ENCODE results near the gene CRB1. TPM values are rescaled to one million over a fixed set of nuclear protein-coding genes. Genes with fewer than 3 reads are reported as not detected.
A peak's percentile ranks its signal among the peaks of the same experiment; 100 is the strongest.

The CRB1 gene
- total RNA-seq, 6 experiments from 2014 or later = 0.07 TPM; not detected in 5

DNA sequence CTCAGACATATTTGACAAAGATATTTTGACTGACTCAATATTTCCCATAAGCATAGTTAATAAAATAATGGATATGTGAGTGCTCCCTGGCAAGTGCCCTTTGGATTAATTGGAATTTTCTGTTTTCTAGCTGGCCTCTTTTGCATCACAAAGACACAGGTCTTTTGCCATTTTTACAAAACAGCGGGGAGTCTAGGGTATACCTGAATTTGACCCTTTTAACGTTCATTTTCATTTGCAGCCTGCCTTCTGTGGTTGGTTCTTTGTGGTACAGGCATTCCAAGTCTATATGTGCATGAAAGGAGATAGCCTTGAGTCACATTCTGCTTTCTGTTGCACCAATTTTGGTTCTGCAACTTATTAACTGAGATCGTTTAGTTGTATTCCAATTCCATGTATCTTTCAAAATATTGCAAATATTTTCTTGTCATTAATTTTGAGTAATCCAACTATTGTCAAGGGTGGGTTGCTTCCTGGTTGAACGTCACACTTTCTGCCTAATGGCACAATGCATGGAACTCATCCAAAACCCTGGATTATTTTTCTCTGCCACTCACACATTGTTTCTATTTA is 171.7 kb downstream of the CRB1 start:
- TF ChIP-seq, protein P1, sequence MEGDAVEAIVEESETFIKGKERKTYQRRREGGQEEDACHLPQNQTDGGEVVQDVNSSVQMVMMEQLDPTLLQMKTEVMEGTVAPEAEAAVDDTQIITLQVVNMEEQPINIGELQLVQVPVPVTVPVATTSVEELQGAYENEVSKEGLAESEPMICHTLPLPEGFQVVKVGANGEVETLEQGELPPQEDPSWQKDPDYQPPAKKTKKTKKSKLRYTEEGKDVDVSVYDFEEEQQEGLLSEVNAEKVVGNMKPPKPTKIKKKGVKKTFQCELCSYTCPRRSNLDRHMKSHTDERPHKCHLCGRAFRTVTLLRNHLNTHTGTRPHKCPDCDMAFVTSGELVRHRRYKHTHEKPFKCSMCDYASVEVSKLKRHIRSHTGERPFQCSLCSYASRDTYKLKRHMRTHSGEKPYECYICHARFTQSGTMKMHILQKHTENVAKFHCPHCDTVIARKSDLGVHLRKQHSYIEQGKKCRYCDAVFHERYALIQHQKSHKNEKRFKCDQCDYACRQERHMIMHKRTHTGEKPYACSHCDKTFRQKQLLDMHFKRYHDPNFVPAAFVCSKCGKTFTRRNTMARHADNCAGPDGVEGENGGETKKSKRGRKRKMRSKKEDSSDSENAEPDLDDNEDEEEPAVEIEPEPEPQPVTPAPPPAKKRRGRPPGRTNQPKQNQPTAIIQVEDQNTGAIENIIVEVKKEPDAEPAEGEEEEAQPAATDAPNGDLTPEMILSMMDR (IDR thresholded peaks at IDR 0.05) = no peak
- Mint-ChIP-seq H3K36me3 (ENCODE audit: low read depth) (no peaks in the 10 kb centered on the region), H3K27ac (no peak overlapping the region), H3K4me1 (ENCODE audit: low read depth) (peaks cover 8% of the 10 kb centered on the region), H3K4me3 (no peak overlapping the region), H3K27me3 (ENCODE audit: insufficient read depth) (no peaks in the 10 kb centered on the region; the same call in 1 of the 2 replicates), H3K9me3 (no peaks in the 10 kb centered on the region)
- no peak for DNase-seq

DNA sequence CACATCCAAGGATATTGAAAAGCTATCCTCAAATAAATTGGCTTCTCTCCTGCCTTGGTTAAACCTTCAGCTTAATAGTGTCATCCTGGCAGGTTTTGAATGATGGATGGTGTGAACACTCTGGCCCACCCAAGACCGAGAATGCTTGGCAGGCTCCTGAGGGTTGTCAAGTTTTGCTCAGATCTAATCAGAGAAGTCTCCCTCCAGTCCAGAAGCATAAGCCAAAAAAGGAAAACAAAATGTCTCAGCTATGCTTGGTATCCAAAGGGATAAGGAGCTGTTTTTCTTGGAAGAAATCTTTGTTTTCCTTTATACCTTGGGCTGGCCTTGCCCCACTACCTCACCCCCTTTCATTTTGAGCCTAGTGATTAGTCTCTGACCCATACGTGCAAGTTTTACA is 172.7 kb downstream of the CRB1 start:
- TF ChIP-seq, protein P1 (IDR thresholded peaks at IDR 0.05) = no peak
- DNase-seq = no peak
- Mint-ChIP-seq H3K27me3 (ENCODE audit: insufficient read depth) (no peaks in the 10 kb centered on the region; the same call in 1 of the 2 replicates), H3K4me1 (ENCODE audit: low read depth) (peaks cover 8% of the 10 kb centered on the region), H3K36me3 (ENCODE audit: low read depth) (no peaks in the 10 kb centered on the region), H3K27ac (no peak overlapping the region), H3K9me3 (no peaks in the 10 kb centered on the region), H3K4me3 (no peak overlapping the region)

DNA sequence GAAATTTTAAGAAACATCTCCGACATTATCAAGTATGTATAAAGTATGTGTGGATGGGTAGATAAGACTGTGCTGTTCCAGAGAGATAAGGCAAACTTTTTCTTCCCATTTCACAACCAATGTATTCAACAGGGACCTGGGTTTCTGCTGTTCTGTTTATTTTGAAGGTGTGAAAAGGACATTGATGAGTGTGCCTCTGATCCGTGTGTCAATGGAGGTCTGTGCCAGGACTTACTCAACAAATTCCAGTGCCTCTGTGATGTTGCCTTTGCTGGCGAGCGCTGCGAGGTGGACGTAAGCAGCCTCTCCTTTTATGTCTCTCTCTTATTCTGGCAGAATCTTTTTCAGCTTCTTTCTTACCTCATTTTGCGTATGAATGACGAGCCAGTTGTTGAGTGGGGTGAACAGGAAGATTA is 174.0 kb downstream of the CRB1 start:
- DNase-seq = no peak
- TF ChIP-seq, protein P1 (IDR thresholded peaks at IDR 0.05) = no peak
- H3K4me1 Mint-ChIP-seq (ENCODE audit: low read depth) = peaks cover 8% of the 10 kb centered on the region
- H3K36me3 Mint-ChIP-seq (ENCODE audit: low read depth) = no peaks in the 10 kb centered on the region
- H3K9me3 Mint-ChIP-seq = no peaks in the 10 kb centered on the region
- no peaks in the 10 kb centered on the region; the same call in 1 of the 2 replicates for H3K27me3 Mint-ChIP-seq (ENCODE audit: insufficient read depth)
- no peak overlapping the region for H3K4me3 Mint-ChIP-seq
- H3K27ac Mint-ChIP-seq = no peak overlapping the region

DNA sequence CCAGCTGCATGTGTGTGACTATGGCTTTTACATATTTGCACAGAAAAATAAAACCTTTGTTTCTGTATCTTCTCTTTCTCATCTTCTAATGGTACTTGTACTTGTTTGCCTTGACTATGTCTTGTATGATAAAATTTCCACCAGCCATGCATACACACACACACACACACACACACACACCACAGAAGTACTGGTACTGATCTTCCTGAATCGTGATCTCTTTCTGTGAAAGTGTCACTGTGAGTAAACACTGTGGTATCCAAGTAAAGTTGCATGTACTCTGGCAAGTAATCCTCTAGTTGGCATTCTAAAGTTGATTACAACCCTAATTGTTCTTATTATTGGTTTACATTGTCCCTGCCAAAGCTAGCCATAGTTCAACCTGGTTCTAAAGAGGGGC is 176.7 kb downstream of the CRB1 start:
- Mint-ChIP-seq H3K27ac (no peak overlapping the region), H3K27me3 (ENCODE audit: insufficient read depth) (no peaks in the 10 kb centered on the region; the same call in 1 of the 2 replicates), H3K36me3 (ENCODE audit: low read depth) (no peaks in the 10 kb centered on the region), H3K9me3 (no peaks in the 10 kb centered on the region), H3K4me1 (ENCODE audit: low read depth) (peaks cover 8% of the 10 kb centered on the region), H3K4me3 (no peak overlapping the region)
- TF ChIP-seq, protein P1 (IDR thresholded peaks at IDR 0.05) = no peak
- DNase-seq = peak; percentile 46

DNA sequence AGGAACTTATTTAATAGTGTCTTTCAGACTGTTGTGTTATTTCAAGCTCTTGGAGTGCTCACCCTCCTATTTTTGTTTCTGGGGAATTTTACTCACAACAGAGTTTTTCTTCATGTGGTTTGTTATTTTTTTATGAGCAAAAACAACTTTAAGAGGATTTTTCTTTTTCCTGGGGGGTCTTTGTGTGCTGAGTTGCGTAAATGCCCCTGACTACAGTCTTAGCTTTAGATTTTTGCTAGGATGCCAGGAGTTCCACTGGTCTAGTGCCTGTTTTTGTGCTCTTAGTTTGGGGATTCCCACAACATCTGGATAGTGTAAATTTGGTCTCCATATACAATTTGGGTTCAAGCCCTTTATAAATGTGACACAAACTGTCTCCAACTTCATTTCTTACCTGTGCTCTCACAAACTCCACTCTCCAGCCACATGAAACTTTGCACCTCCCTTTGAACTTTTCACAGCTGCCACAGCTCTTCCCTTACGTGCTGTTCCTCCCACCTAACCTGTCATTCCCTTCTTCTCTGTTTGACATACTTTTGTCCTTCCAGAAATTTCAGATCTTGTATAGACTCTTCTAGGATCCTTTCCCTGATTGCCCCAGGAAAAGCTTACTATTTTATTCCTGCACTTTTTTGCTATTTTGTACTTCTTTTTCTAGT is 180.2 kb downstream of the CRB1 start:
- Mint-ChIP-seq H3K9me3 (no peaks in the 10 kb centered on the region), H3K27ac (no peak overlapping the region), H3K27me3 (ENCODE audit: insufficient read depth) (no peaks in the 10 kb centered on the region; the same call in 1 of the 2 replicates), H3K4me1 (ENCODE audit: low read depth) (peaks cover 12% of the 10 kb centered on the region; the same call in 1 of the 2 replicates), H3K4me3 (no peak overlapping the region), H3K36me3 (ENCODE audit: low read depth) (no peaks in the 10 kb centered on the region)
- DNase-seq = no peak
- TF ChIP-seq, protein P1 (IDR thresholded peaks at IDR 0.05) = no peak

All from HFFc6 (cell line).